ENCODE measurements around the gene MRE11.

DNA sequence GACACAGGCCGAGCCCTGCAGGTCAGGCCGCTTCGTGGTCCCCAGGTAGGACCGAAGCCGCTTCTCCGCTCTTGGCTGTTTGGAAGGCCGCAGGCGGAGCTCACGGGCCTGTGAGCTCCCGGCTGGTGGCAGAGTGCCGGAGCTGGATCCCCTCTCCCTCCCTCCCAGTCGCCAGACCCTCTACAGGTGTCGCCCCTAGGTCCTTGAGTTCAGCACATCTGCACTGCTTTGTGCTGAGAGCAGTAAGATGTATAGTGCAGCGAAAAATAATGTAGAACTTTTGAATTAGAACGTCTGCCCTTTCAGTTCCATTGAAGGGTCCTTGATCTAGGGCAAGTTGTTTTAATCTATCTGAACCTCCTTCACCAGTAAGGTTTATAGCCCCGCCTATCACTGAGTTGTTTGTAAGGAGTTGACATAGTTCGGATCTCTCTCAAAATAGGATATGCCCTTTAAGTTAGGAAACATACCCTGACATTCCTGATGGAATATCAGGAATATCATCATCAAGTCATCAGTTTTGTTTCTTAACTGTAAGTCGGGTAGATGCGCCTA lies 559 bp upstream of the MRE11 start:
- TF ChIP-seq POLR2A (IDR thresholded peaks at IDR 0.05; ENCODE audit: low read depth, low read length) = no peak
- TF ChIP-seq POLR2AphosphoS5 (IDR thresholded peaks at IDR 0.05; ENCODE audit: low read depth, low read length) = no peak

Data from GM12891 (cell line).